Measurements from ENCODE around the gene UBE2M.

DNA sequence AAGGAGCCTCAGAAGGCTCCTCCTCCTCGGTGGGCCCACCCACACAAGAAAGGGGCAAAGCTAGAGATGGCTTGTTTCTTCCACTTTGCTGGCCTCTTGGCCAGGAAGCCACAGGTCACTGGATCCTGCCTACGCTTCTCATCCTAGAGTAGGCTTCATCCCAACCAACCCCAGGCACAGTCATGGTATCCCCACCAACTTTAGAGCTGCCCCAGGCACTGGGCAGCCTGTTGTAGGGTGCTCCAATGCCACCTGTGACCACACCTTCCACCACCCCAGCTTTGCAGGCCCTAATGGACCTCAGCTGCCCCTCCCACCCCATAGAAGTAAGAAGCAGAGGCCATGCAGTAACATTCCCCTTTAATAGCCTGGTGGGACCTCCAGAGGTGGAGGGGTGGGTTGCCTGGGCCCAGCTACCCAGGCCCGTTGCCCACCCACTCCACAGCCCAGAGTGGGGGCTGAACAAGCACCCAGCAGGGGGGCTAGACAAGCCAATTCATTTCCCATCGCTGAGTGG is 3.0 kb downstream of the UBE2M start:
- no peak for TF ChIP-seq CTCF (conservative IDR thresholded peaks at IDR 0.05)
- TF ChIP-seq ZFX (IDR thresholded peaks at IDR 0.05) = no peak

Data from C4-2B (cell line).